Airway epithelial cell (primary cell): Measurements from ENCODE around the gene ESYT2. TPM values are rescaled to one million over a fixed set of nuclear protein-coding genes. Genes with fewer than 3 reads are reported as not detected.

Experiments used
- total RNA-seq: library from RNA; depleted of rRNA; stranded (reverse); fragments of >200 nt; gene quantifications from 2 replicates; pipeline ENCODE4 v1.2.3, GENCODE V29; 2015

Gene ESYT2
- total RNA-seq, result 56.2 and 62.6 TPM in 2 replicates

GRCh38 chr7:158829342-158830210, at the start of gene ESYT2:
Gene ESYT2, minus strand, starts transcription at chr7:158829509. Its CDS starts 91 bp downstream, at chr7:158829418.

GRCh38 chr7:158704524-158705233, 124.6 kb downstream of the ESYT2 start, which contains the start of gene NCAPG2:
Gene NCAPG2, minus strand, starts transcription at chr7:158704804. Its CDS starts 2,905 bp downstream, at chr7:158701899.

Other genes with a start within 250 kb of the ESYT2 start
- 0.28 and 1.1 TPM in 2 replicates for gene PTPRN2, start 241.7 kb downstream of the ESYT2 start, total RNA-seq
- 18.5 and 22.4 TPM in 2 replicates for gene NCAPG2, start 124.7 kb downstream of the ESYT2 start, total RNA-seq
- 2.6 and 5.7 TPM in 2 replicates for gene DYNC2I1, start 27.0 kb upstream of the ESYT2 start, total RNA-seq